Activated T-cell treated with anti-CD3 and anti-CD28 coated beads for 24 hours (primary cell): ENCODE data around the gene ZNF664.
"Not testable (repeated sequence)": the region's sequence is repeated elsewhere in the genome, so short reads cannot be mapped to it uniquely, and the experiment has no call there.

Experiments used
- DNase-seq: peaks from one replicate; pipeline ENCODE4 v3.0.0-alpha.2; 2020; ENCODE audit warnings: low read depth

ZNF664 gene

GRCh38 chr12:123941624-123942237 is 31.3 kb upstream of the ZNF664 start:
- DNase-seq = no peak

- no peak for DNase-seq
Observed at GRCh38 chr12:123942238-123942653, 30.8 kb upstream of the ZNF664 start.

- DNase-seq = no peak
Observed at GRCh38 chr12:123942911-123943648, 29.9 kb upstream of the ZNF664 start.

GRCh38 chr12:123943816-123944215 is 29.2 kb upstream of the ZNF664 start:
- DNase-seq = no peak

GRCh38 chr12:123944696-123945095 is 28.3 kb upstream of the ZNF664 start:
- no peak for DNase-seq

- no peak for DNase-seq
Observed at GRCh38 chr12:123945287-123946151, 27.5 kb upstream of the ZNF664 start.

- DNase-seq = no peak
Observed at GRCh38 chr12:123946152-123946515, 26.9 kb upstream of the ZNF664 start.

GRCh38 chr12:123946516-123947505 is 26.2 kb upstream of the ZNF664 start:
- not testable (repeated sequence) for DNase-seq

- DNase-seq = not testable (repeated sequence)
Observed at GRCh38 chr12:123947531-123947930, 25.5 kb upstream of the ZNF664 start.

- no peak for DNase-seq
Observed at GRCh38 chr12:123948401-123948795, 24.6 kb upstream of the ZNF664 start.

- no peak for DNase-seq
Observed at GRCh38 chr12:123948796-123949769, 23.9 kb upstream of the ZNF664 start.

- DNase-seq = no peak
Observed at GRCh38 chr12:123949770-123950165, 23.2 kb upstream of the ZNF664 start.

GRCh38 chr12:123950476-123951349 is 22.3 kb upstream of the ZNF664 start:
- no peak for DNase-seq

GRCh38 chr12:123951467-123951866 is 21.5 kb upstream of the ZNF664 start:
- no peak for DNase-seq

GRCh38 chr12:123952037-123952436 is 21.0 kb upstream of the ZNF664 start:
- no peak for DNase-seq

GRCh38 chr12:123954647-123955350 is 18.2 kb upstream of the ZNF664 start:
- no peak for DNase-seq

- DNase-seq = no peak
Observed at GRCh38 chr12:123956249-123956648, 16.8 kb upstream of the ZNF664 start.

GRCh38 chr12:123957196-123957595 is 15.8 kb upstream of the ZNF664 start:
- no peak for DNase-seq

- no peak for DNase-seq
Observed at GRCh38 chr12:123958462-123958861, 14.6 kb upstream of the ZNF664 start.
